Body of pancreas (tissue), 4 donors: Measurements from ENCODE around the gene EFNA2.
"Not testable (repeated sequence)": the region's sequence is repeated elsewhere in the genome, so short reads cannot be mapped to it uniquely, and the experiment has no call there.

Experiments
- CTCF ChIP-seq, 7 experiments: fragments of 450-650 bp in 4 of 7; fragments of 200-600 bp in 3 of 7; sonication (generic) in 3 of 7; IDR thresholded peaks; one replicate each; pipeline ENCODE4 v1.5.1; 2016 to 2019; ENCODE audit warnings: antibody characterized with exemption in 7 of 7
- POLR2A ChIP-seq, 3 donors: fragments of 450-650 bp; IDR thresholded peaks; one replicate each; pipeline ENCODE4 v1.6.1; 2016; ENCODE audit warnings: antibody characterized with exemption in 3 of 3, mild to moderate bottlenecking in 2 of 3

- TF ChIP-seq CTCF, POLR2A (IDR thresholded peaks at IDR 0.05): not testable (repeated sequence)
These were observed 19.7 kb downstream of the EFNA2 start for GRCh38 chr19:1305354-1305753.
